Medulla oblongata (tissue), 1 donor: ENCODE data around the gene DPEP1.
"Not testable (repeated sequence)": the region's sequence is repeated elsewhere in the genome, so short reads cannot be mapped to it uniquely, and the experiment has no call there.

ENCODE experiments used
- DNase-seq: peaks from one replicate; pipeline ENCODE4 v3.0.0-alpha.2; 2015; ENCODE audit errors: extremely low spot score

DPEP1 gene

DNA sequence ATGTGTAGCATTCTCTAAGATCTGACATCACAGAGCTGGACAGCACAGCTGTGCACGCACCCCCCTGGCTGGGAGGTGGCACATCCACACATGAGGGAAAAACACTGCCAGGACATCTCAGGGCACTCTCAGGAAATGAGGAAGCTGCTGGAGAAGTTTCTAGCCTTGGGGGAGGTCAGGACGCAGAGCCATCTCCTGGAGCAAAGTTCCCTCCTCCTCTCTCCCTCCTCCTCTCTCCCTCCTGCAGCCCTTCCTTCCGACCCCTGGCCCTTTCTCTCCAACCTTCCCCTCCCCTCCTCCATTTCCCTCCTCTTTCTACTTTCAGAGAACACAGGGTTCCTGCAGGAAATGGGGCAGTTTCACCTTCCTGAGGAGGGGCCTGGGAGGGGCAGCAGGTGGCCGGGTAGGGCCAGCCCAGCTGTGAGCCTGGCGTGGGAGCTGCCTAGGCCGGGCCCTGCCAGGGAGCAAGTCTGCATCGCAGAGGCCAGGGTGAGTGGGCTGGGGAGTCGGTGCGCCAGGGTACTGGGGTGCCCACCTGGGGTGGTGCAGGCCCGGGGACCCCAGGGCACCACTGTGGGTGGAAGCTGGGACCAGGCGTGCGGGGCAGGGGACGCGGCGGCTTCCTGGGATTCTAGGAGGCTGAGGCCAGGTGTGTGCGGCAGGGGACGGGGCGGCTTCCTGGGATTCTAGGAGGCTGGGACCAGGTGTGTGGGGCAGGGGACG lies at the start of gene DPEP1:
DPEP1 (plus strand) TSS at position 412 of the 723 bp plus-strand sequence. CDS start 16,769 bp downstream, outside the sequence.
- no peak for DNase-seq

DNA sequence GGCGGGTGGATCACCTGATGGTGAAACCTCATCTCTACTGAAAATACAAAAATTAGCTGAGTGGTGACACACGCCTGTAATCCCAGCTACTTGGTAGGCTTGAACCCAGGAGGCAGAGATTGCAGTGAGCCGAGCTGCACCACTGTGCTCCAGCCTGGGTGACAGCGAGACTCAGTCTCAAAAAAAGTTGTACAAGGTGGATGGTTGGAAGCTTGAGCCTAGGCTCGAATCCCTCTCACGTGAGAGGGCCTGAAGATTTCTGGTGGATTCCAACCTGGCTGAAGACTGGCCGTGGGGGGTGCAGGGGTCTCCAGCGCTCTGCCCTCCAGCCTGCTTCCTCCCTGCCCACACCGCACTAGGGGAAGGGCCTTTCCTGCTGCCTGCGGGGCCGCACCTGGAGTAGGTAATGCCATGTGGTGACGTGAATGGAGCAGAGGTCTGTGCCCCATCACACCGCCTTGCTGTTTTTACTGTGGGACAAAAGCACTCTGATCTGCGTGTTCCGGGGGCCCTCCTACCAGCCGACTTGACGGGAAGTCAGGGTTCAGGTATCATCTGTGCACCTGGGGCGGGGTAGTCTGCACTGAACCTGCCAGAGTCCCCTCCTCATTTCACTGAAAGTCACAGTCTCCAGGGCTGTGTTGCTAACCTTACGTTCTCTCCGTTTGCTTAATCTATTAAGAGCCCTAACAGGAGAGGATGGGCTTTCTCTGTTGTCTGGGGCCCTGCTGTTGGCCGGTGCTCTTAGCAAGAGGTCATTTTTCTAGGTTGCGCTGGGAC lies 48.8 kb upstream of the DPEP1 start:
- no peak for DNase-seq

DNA sequence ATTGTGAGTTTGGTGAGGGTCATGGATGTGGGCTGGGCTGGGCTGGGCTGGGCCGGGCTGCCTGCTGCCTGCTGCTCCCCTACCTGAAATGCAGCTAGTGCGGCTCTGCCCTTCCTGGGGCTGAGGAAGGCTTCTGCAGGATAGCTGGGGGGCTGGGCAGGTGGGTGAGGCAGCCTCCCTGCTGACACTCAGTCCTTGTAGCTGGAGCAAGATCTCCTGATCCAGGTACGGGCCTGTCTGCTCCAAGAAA lies 48.3 kb upstream of the DPEP1 start:
- DNase-seq, result no peak

DNA sequence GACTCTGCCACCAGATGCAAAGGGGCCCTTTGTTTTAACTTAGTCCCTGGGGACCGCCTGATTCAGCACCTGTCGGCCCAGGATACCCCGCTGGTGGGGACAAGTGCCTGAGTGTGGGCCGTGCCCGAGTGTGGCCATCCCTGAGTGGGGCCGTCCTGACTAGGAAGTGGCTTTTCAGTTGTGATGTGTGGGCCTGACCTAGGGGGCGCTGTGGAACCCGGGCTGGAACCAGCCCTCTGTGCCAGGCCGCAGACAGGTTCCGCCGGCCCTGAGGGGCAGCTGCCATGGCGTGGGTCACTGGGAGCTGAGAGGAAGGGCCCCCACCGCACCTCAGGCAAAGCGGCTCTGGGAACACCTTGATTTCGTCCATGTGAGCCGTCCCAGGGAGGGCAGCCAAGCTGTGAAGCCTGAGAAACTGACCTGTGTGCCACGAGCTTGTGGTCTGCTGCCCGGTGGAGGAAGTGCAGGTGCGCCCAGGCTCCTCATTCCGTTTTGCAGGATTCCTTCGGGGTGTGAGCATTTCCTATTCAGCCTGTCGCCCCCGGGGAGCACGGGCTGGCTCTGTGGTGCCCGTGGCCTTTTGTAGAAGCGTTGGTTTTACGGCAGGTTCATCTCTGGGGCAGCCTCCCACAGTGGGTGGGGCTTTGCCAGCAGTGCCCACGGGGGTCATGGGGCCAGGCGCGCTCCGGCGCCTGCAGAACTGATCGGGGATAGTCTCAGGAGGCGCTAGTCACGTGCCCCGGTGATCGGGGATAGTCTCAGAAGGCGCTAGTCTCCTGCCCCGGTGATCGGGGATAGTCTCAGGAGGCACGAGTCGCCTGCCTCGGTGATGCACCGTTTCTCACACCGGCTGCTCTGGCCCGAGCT lies 47.7 kb upstream of the DPEP1 start:
- no peak for DNase-seq

DNA sequence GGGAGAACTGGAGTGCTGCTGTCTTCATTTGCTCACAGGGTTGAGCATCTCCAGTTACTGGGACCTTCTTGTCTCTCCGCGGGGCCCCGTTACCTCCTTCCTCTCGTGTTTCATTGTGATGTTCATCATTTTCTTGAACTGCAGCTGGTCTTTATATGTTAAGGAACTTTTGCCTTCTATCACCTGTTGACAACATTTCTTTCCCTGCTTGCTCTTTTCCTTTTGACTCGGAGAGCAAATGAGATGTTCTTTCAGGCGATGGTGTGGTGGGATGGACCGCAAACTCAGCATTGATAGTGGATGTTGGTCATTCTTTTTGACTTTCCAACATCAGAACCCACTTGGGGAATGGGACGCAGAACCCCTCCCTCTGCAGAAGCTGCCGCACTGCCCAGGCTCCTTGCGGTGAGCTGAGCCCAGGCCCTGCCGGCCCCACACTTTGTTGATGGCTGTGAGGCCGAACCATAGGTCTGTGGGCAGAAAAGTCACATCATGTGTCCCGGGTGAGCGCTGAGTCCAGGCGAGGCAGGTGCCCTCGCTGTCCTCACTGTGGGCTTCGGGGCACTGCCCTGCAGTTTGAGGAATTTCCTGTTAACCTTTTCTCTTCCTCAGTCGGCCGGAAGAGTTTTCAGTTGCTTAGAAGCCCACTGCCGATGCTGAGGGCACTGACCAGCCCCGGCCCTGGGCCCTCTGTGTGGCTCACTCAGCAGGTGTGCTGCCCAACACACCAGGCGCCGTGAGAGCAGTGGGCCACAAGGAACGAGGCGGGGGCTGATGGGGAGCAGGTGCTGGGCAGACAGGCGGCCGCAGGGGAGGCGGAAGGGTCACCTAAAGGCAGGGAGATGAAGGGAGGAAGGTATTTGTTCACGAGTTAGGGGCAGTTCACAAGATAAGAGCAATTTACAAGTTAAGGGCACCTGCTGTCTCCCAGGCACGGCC lies 45.5 kb upstream of the DPEP1 start:
- no peak for DNase-seq

DNA sequence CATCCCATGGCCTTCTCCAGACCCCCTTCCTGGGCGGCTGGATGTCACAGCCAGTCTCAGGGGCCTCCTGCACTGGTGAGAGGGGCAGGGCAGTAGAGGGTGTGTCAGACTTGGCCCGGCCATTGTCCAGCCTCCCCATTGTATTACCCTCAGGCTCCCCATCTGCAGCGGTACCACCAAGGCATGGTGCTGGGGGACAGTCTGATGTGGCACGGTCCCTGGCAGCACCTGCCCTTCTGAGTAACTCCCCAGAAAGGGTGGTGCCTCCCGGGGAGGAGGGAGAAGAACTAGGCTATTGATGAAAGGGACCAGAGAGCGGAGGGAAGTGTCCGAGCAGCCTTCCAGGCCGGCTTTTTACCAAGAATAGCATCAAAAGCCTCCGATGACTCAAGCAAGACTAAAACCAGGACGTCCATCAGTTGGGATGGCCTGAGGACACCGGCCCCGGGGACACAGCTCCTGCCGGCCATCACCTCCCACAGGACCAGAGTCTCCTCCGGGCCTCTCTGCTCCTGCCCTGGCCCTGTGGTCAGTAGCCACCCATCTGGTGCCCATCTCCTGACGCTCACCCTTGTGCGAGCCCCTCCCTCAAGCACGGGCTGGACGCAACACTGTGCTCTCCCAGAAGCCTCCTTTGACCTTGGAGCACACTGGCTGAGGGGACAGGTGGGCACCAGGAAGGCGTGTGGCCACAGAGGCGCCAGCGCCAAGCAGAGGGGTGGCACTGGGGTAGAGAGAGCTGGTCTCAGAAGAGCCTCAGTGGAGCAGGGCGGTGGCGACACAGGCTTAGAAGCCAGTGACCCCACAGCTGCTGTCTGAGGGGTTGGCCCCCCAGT lies 43.7 kb upstream of the DPEP1 start:
- no peak for DNase-seq

DNA sequence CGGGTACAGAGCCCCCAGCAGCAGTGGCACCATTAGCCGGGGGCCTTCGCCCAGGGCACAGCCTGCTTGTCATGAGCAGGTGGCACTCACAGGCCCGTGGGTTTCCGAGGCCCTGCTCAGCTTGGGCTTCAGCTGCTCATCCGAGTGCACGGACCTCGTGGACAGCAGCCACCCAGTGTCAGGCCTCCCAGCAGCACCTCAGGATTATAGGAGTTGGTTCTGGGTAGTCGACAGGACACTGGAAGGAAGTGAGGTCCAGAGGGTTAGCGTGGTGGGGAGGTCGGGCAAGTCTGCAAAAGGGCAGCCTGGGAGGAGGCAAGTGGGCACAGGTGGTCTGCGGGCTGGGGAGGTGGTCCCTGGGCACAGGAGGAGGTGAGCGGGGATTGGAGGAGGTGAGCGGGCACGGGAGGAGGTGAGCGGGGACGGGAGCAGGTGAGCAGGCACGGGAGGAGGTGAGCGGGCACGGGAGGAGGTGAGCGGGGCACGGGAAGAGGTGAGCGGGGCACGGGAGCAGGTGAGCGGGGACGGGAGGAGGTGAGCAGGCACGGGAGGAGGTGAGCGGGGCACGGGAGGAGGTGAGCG lies 43.0 kb upstream of the DPEP1 start:
- no peak for DNase-seq

DNA sequence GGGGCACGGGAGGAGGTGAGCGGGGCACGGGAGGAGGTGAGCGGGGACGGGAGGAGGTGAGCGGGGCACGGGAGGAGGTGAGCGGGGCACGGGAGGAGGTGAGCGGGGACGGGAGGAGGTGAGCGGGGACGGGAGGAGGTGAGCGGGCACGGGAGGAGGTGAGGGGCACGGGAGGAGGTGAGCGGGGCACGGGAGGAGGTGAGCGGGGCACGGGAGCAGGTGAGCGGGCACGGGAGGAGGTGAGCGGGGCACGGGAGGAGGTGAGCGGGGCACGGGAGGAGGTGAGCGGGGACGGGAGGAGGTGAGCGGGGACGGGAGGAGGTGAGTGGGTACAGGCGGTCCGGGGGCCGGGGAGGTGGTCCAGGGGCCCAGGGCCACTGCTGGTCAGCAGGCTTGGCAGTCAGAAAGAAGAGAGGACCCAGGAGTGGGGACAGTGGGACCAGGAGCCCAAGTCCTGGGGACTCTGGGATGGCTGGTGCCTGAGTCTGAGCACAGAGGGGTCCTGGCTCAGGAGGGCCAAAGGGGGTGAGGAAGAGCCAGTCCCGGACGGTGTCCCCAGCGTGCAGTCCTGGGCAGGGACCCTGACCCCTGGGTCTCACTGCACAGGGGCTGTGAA lies 42.4 kb upstream of the DPEP1 start:
- not testable (repeated sequence) for DNase-seq

DNA sequence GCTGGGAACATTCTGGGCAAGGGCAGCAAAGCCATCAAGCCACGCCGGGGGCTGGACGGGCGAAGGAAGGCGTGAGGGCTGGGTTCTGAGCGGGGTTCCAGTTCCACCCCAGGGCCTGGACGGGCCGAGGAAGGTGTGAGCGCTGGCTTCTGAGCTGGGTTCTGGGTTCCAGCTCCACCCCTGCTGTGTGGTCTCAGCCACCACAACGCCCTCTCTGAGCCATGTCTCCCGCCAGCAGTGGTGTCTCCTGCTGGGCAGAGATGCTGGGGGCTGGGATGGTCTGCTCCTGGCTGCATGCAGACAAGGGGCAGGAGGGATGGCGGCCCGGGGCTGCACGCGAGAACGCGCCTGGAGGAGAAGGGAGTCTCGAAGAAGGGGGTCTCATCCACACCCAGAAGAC lies 41.8 kb upstream of the DPEP1 start:
- DNase-seq, result no peak

DNA sequence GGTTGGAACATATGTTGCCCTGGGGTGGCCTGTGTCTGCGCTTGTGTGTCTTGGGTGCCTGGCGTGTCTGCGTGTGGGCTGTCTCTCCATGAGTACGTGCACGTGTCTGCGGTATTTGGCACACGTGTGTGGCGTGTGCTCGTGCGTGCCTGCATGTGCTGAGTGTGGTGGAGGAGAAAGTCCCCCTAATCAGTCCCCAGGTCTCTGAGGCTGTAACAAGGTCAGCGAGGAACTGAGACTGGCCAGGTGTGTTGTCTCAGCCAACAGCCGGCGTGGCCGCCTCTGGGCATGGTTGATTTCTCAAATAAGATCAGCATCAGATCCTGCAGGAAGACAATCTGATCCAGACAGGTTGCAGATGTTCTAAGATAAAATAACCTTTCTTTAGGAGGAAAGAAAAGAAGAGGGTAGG lies 41.4 kb upstream of the DPEP1 start:
- no peak for DNase-seq

DNA sequence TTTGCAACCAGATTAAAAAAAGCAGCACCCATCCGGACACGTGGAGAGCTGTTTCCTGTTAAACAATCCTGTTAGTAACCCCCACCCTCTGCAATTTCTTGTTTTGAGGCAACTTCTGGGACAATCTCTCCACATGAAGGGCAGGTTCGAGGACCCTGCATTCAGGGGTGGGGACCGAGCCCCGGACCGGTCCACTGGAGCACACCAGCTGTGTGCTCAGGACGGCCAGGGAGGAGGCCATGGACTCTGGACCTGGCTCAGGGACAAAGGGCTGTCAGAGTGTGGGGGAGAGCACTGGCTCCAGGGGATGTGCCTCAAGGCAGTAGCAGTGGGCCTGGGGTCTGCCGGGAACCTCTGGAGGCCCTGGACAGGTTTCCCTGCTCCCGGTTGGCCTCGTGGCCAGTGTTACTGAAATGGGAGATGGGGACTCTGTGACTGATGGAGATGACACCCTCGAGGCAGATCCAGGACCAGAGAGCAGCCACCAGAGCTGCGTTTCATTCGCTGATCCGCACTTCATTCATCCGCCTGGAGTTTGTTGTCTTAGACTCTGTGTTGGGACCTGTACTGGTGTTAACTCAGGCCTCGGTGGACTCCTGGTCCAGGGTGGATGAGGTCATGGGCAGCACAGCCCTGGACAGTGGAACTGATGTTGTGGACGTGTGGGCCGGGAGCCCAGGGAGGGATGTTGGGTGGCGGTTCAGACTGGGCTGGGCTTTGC lies 40.8 kb upstream of the DPEP1 start:
- no peak for DNase-seq

DNA sequence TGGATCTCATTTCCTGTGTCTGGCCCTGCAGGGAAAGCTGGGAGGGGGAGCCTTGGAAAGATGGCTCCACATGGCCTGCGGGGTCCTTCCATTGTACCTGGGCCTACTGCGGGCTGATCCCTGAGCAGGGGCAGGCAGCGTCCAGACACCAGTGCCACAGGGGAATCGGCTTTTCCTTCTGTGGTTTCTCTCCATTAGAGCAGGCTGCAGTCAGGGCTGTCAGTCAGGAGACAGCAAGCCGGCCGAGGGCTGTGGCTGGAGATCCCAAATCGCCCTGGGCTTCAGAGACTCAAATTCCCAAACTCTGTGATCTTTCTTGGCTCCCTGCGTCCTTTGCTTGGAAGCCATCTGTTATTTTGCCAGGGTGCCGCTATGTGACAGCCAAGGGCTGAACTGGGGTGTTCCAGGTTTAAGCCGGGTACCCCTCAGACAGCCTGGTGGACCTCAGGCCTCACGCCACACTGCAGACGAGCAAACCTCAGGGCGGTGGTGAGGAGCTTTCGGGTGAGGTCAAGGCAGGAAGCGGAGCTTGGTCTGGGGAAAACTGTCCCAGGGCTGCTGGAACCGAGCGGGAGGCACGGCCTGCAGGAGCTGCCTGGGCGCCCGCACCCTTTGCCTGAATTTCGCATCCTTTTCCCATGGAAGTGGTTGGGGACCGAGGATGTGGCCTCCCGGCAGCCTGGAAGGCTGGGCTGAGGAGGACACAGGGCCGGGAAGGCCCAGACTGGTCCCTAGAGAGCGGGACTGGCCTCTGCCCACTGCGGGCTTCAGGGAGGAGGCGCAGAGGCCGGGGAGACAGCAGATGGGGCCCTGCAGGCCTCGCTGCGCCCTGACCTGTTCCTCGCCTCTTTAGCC lies 39.4 kb upstream of the DPEP1 start:
- no peak for DNase-seq

DNA sequence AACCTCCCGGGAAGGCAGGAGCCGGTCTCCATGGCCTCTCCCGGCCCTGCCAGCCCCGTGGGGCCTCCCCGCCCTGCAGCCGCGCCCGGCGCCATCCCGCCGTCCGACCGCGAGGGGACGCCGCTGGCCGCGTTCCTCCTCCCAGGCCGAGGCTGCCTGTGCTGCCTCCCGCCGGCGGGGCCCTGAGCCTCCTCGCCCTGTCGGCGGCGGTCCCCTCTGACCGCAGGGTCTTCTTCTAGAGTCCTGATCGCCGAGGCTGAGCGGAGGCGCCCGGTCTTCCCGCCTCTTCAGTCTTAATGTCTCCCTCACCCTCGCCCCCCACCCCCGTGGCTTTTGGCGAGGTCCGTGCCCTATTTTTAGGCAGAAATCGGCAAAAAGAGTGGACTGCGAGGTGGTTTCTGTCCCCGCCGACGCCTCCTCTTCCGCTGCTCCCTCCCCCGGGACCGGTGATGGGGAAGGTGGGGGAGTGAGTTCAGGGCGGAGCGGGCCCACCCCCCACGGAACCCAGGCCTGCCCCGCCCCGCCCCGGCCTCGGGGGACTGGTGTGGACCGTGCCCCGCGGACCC lies 38.7 kb upstream of the DPEP1 start:
- no peak for DNase-seq

DNA sequence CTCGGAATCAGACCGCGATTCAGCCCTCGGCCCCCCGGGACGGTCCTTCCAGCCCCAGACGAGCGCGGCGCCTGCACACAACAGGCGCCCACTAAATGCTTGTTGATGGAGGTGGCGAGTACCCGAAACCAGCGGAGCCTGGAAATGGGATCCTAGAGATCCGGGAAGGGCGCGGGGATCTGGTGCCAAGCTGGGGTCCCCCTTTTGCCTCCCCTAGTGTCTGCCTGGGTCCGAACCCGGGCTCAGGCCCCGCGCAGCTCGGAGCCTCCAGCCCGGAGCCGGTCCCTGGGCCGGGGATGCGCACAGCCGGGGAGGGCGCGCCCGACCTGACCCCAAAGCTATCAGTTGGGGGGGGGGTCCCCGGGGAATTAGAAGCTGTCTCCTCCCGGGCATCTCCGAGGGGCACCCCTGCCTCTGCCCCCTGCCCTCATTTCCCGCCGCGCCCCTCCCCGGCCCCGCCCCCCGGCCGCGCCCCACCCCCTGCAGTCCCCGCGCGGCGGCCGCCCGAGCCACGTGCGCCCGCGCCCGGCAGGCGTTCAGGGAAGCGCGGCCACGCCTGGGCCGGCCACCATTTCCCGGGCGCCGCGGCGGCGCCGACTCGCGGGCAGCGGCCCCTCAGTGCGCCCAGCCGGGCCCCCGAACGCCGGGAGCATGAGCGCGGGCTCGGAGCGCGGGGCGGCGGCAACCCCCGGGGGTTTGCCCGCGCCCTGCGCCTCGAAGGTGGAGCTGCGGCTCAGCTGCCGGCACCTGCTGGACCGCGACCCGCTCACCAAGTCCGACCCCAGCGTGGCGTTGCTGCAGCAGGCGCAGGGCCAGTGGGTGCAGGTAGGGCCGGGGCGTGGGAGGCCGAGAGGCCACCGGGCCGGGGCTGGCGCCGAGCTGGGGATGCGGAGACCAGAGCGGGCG lies 37.9 kb upstream of the DPEP1 start, which contains the start of gene CPNE7:
CPNE7 (plus strand) TSS at position 512 of the 906 bp plus-strand sequence; CDS start at position 652, 140 bp downstream.
- no peak for DNase-seq

DNA sequence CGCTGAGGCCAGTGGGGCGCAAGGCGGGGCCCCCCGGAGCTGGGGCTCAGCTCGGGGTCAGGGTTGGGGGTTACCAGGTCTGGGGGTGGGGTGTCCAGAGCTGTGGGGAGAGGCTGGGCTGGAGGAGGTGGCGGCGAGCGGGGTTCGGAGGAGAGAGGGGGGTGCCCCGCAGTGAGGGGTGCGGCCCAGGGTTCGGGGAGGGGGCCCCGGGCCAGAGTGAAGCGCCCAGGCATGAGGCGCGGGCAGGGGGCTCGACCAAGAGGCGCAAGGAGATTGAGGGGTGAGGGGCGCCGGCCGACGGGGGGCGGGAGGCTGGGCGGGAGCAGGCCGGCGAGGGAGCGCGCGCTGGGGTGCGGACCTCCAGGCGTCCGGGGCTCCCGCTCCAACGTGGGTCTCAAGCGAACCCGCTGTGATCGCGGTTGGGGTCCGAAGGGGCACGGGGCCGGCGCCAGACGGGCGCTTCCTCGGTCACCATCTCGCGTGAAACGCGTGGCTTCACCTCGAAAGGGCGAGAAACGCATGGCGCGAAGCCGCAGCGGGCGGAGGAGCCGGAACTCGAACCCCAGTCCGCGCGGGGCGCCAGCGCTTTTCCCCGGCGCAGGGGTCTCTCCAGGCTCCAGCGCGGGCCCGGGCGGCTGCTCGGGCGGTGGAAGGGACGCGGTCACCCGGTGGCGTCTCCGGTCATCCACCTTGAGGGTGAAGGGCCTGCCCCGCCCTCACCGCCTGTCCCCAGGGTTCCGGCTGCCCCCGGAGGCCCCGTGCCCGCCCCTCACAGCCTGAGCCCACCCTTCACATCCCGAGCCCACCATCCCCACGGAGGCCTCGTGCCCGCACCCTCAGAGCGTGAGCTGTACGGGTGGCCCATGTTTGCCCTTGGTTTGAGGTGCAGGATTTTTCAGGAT lies 37.0 kb upstream of the DPEP1 start:
- no peak for DNase-seq
